Hepatocyte (in vitro differentiated cells): ENCODE measurements around the gene TRAF2.

Experiments
- CTCF ChIP-seq: fragments of 200-600 bp; sonication (generic); IDR thresholded peaks from 2 replicates; pipeline ENCODE4 v1.5.1; 2016; ENCODE audit warnings: antibody characterized with exemption, mild to moderate bottlenecking; ENCODE audit not compliant: poor library complexity
- EZH2 ChIP-seq: fragments of 200-600 bp; sonication (generic); IDR thresholded peaks from 2 replicates; pipeline ENCODE4 v1.6.1; 2016; ENCODE audit warnings: antibody characterized with exemption, mild to moderate bottlenecking, borderline replicate concordance
- EZH2phosphoT487 ChIP-seq: fragments of 200-600 bp; sonication (generic); IDR thresholded peaks from one replicate; pipeline ENCODE4 v1.6.1; 2018; ENCODE audit warnings: antibody characterized with exemption, mild to moderate bottlenecking, low read depth, moderate library complexity; ENCODE audit not compliant: unreplicated experiment, severe bottlenecking

- TF ChIP-seq EZH2 (no peak), CTCF (no peak), EZH2phosphoT487 (no peak)
Observed at GRCh38 chr9:136890661-136891060, 4.3 kb downstream of the TRAF2 start.
